ENCODE results near the gene DRAXIN. TPM values are rescaled to one million over a fixed set of nuclear protein-coding genes. Genes with fewer than 3 reads are reported as not detected.

DRAXIN gene
- polyA plus RNA-seq, 1 donor from 2014 or later = 33.5 TPM

DNA sequence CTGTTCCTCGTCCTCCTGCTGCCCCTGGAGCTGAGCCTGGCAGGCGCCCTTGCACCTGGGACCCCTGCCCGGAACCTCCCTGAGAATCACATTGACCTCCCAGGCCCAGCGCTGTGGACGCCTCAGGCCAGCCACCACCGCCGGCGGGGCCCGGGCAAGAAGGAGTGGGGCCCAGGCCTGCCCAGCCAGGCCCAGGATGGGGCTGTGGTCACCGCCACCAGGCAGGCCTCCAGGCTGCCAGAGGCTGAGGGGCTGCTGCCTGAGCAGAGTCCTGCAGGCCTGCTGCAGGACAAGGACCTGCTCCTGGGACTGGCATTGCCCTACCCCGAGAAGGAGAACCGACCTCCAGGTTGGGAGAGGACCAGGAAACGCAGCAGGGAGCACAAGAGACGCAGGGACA, 14.8 kb downstream of the DRAXIN start:
- Histone ChIP-seq H3K36me3 (ENCODE audit: insufficient read depth, low read length) (no peaks in the 10 kb centered on the region), H3K9me3 (ENCODE audit: low read length) (no peaks in the 10 kb centered on the region), H3K27me3 (ENCODE audit: insufficient read depth, low read depth, low read length) (no peaks in the 10 kb centered on the region), H4K20me1 (ENCODE audit: insufficient read depth) (no peaks in the 10 kb centered on the region), H3K9ac (ENCODE audit: low read length) (no peak overlapping the region), H3K4me2 (ENCODE audit: low read length) (no peak overlapping the region), H3K27ac (ENCODE audit: low read length) (no peak overlapping the region), H3K9me2 (ENCODE audit: insufficient read depth, low read length) (no peaks in the 10 kb centered on the region), H3K4me3 (ENCODE audit: low read length) (no peak overlapping the region), H3F3A (ENCODE audit: insufficient read depth, low read length, poor library complexity, severe bottlenecking) (no peaks in the 10 kb centered on the region), H2AFZ (ENCODE audit: low read depth, low read length) (no peak overlapping the region), H3K79me2 (replicated peaks; ENCODE audit: insufficient read depth, low read length) (peaks cover 4% of the 10 kb centered on the region)
- TF ChIP-seq MXI1 (conservative IDR thresholded peaks at IDR 0.05; ENCODE audit: poor library complexity, severe bottlenecking) (no peak), TAF1 (IDR thresholded peaks at IDR 0.05; ENCODE audit: low read depth) (no peak), RAD21 (conservative IDR thresholded peaks at IDR 0.05) (no peak), EP300 (conservative IDR thresholded peaks at IDR 0.05; ENCODE audit: poor library complexity, severe bottlenecking) (no peak), SMC3 (conservative IDR thresholded peaks at IDR 0.05; ENCODE audit: poor library complexity) (no peak), EZH2 (IDR thresholded peaks at IDR 0.05; ENCODE audit: borderline replicate concordance, insufficient read depth, low read length, poor library complexity, severe bottlenecking) (no peak), POLR2AphosphoS5 (IDR thresholded peaks at IDR 0.05) (no peak)

DNA sequence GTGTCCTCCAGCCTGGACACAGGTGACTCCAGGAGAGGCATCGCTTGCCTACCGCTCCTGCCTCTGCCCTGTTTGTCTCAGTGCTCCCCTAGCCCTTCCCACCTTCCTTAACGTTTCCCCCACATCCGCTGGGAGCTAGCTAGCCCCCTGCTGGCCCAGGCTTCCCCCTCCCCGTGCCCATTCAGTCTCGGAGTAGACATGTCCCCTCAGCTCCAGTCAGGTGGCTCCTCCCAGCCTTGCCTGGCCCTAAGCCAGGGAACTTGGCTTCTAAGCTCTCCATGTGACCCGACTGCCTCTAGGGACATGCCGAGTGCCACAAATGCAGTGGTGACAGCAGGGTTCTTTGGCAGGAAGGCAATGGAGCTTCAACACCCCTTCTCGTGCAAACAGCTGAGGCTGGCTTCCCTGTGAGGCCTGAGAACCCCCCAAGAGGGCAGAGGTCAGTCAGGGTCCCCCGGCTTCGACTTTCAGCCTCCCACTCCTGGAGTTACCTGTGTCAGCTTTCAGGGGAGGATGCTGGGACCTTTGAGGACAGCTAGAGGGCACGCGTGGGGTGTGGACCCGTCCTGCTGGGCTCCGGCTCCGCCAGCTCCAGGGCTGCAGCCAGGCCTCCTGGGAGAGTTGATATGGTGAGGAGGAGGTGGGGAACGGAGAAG, 16.2 kb downstream of the DRAXIN start:
- H3K79me2 ChIP-seq (replicated peaks; ENCODE audit: insufficient read depth, low read length) = peaks cover 4% of the 10 kb centered on the region
- no peak overlapping the region for H2AFZ ChIP-seq (ENCODE audit: low read depth, low read length)
- no peaks in the 10 kb centered on the region for H3K27me3 ChIP-seq (ENCODE audit: insufficient read depth, low read depth, low read length)
- TF ChIP-seq SMC3 (conservative IDR thresholded peaks at IDR 0.05; ENCODE audit: poor library complexity) (no peak), POLR2AphosphoS5 (IDR thresholded peaks at IDR 0.05) (no peak), EP300 (conservative IDR thresholded peaks at IDR 0.05; ENCODE audit: poor library complexity, severe bottlenecking) (no peak), TAF1 (IDR thresholded peaks at IDR 0.05; ENCODE audit: low read depth) (no peak), MXI1 (conservative IDR thresholded peaks at IDR 0.05; ENCODE audit: poor library complexity, severe bottlenecking) (no peak), EZH2 (IDR thresholded peaks at IDR 0.05; ENCODE audit: borderline replicate concordance, insufficient read depth, low read length, poor library complexity, severe bottlenecking) (no peak), RAD21 (conservative IDR thresholded peaks at IDR 0.05) (no peak)
- TF ChIP-seq, protein P1, sequence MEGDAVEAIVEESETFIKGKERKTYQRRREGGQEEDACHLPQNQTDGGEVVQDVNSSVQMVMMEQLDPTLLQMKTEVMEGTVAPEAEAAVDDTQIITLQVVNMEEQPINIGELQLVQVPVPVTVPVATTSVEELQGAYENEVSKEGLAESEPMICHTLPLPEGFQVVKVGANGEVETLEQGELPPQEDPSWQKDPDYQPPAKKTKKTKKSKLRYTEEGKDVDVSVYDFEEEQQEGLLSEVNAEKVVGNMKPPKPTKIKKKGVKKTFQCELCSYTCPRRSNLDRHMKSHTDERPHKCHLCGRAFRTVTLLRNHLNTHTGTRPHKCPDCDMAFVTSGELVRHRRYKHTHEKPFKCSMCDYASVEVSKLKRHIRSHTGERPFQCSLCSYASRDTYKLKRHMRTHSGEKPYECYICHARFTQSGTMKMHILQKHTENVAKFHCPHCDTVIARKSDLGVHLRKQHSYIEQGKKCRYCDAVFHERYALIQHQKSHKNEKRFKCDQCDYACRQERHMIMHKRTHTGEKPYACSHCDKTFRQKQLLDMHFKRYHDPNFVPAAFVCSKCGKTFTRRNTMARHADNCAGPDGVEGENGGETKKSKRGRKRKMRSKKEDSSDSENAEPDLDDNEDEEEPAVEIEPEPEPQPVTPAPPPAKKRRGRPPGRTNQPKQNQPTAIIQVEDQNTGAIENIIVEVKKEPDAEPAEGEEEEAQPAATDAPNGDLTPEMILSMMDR (IDR thresholded peaks at IDR 0.05; ENCODE audit: poor library complexity, severe bottlenecking) = no peak
- TF ChIP-seq, protein P2, sequence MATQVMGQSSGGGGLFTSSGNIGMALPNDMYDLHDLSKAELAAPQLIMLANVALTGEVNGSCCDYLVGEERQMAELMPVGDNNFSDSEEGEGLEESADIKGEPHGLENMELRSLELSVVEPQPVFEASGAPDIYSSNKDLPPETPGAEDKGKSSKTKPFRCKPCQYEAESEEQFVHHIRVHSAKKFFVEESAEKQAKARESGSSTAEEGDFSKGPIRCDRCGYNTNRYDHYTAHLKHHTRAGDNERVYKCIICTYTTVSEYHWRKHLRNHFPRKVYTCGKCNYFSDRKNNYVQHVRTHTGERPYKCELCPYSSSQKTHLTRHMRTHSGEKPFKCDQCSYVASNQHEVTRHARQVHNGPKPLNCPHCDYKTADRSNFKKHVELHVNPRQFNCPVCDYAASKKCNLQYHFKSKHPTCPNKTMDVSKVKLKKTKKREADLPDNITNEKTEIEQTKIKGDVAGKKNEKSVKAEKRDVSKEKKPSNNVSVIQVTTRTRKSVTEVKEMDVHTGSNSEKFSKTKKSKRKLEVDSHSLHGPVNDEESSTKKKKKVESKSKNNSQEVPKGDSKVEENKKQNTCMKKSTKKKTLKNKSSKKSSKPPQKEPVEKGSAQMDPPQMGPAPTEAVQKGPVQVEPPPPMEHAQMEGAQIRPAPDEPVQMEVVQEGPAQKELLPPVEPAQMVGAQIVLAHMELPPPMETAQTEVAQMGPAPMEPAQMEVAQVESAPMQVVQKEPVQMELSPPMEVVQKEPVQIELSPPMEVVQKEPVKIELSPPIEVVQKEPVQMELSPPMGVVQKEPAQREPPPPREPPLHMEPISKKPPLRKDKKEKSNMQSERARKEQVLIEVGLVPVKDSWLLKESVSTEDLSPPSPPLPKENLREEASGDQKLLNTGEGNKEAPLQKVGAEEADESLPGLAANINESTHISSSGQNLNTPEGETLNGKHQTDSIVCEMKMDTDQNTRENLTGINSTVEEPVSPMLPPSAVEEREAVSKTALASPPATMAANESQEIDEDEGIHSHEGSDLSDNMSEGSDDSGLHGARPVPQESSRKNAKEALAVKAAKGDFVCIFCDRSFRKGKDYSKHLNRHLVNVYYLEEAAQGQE (IDR thresholded peaks at IDR 0.05; ENCODE audit: borderline replicate concordance) = no peak
- no peak overlapping the region for H3K27ac ChIP-seq (ENCODE audit: low read length)
- no peak overlapping the region for H3K4me3 ChIP-seq (ENCODE audit: low read length)
- H3K9me2 ChIP-seq (ENCODE audit: insufficient read depth, low read length) = no peaks in the 10 kb centered on the region
- H3K9ac ChIP-seq (ENCODE audit: low read length) = no peak overlapping the region
- H3K36me3 ChIP-seq (ENCODE audit: insufficient read depth, low read length) = no peaks in the 10 kb centered on the region
- no peaks in the 10 kb centered on the region for H4K20me1 ChIP-seq (ENCODE audit: insufficient read depth)
- no peak overlapping the region for H3K4me2 ChIP-seq (ENCODE audit: low read length)
- no peaks in the 10 kb centered on the region for H3F3A ChIP-seq (ENCODE audit: insufficient read depth, low read length, poor library complexity, severe bottlenecking)
- H3K9me3 ChIP-seq (ENCODE audit: low read length) = no peaks in the 10 kb centered on the region

Data from neural cell (in vitro differentiated cells).